Gastroesophageal sphincter (tissue), 4 donors: ENCODE measurements around the gene PDRG1. TPM values are rescaled to one million over a fixed set of nuclear protein-coding genes. Genes with fewer than 3 reads are reported as not detected.
"Not testable (repeated sequence)": the region's sequence is repeated elsewhere in the genome, so short reads cannot be mapped to it uniquely, and the experiment has no call there.

Experiments used
- ATAC-seq: fragments of 150-250 bp; one replicate; pipeline ENCODE4 v1.9.1; 2016; ENCODE audit warnings: mild to moderate bottlenecking, moderate library complexity
- H3K27ac ChIP-seq, 4 donors: fragments of 200-600 bp; sonication (generic) in 3 of 4; 1 replicate in 3 of 4; 2 replicates in 1 of 4; pipeline ENCODE4 v1.5.1; 2016 to 2019
- H3K27me3 ChIP-seq: fragments of 200-600 bp; sonication (generic); one replicate; pipeline ENCODE4 v1.5.1; 2019
- H3K36me3 ChIP-seq, 2 donors: fragments of 200-600 bp; sonication (generic); one replicate each; pipeline ENCODE4 v1.5.1; 2019; ENCODE audit warnings: control low read depth in 1 of 2
- H3K4me1 ChIP-seq, 3 donors: fragments of 200-600 bp; sonication (generic); 1 replicate in 2 of 3; 2 replicates in 1 of 3; pipeline ENCODE4 v1.5.1; 2016 to 2019; ENCODE audit warnings: control low read depth in 2 of 3
- H3K4me3 ChIP-seq, 2 donors: fragments of 200-600 bp; sonication (generic); one replicate each; pipeline ENCODE4 v1.5.1; 2019; ENCODE audit warnings: mild to moderate bottlenecking in 1 of 2, moderate library complexity in 1 of 2
- H3K9me3 ChIP-seq, 3 donors: fragments of 200-600 bp; sonication (generic); one replicate each; pipeline ENCODE4 v1.5.1; 2017 to 2019; ENCODE audit warnings: control low read depth in 2 of 3
- CTCF ChIP-seq, 4 experiments: fragments of 200-600 bp in 2 of 4; fragments of 450-650 bp in 2 of 4; sonication (generic) in 1 of 4; IDR thresholded peaks; one replicate each; pipeline ENCODE4 v1.5.1; 2017 to 2019; ENCODE audit warnings: antibody characterized with exemption in 4 of 4, mild to moderate bottlenecking in 2 of 4, moderate library complexity in 2 of 4
- EP300 ChIP-seq: sonication (generic); formaldehyde crosslinking; IDR thresholded peaks from one replicate; pipeline ENCODE4 v1.6.1; 2017; ENCODE audit warnings: antibody characterized with exemption, mild to moderate bottlenecking
- POLR2A ChIP-seq, 2 donors: fragments of 450-650 bp; IDR thresholded peaks; one replicate each; pipeline ENCODE4 v1.6.1; 2017; ENCODE audit warnings: antibody characterized with exemption in 2 of 2, mild to moderate bottlenecking in 2 of 2, moderate library complexity in 1 of 2
- POLR2AphosphoS5 ChIP-seq: sonication (generic); formaldehyde crosslinking; IDR thresholded peaks from one replicate; pipeline ENCODE4 v1.6.1; 2017; ENCODE audit warnings: antibody characterized with exemption
- WGBS, 2 donors: methylation state at CpG; one replicate each; pipeline ENCODE4 v1.1.5; 2018; ENCODE audit warnings: low coverage in 1 of 2; 5-methylcytosine and 5-hydroxymethylcytosine counted together
- total RNA-seq, 4 donors: library from RNA; depleted of rRNA; stranded (reverse); fragments of >200 nt; gene quantifications; one replicate each; pipeline ENCODE4 v1.1.0, GENCODE V29; 2016

The PDRG1 gene
- total RNA-seq, 4 donors from 2014 or later, result 10.5 to 11.2 (median 11.0) TPM

- TF ChIP-seq POLR2AphosphoS5 (no peak), EP300 (no peak), CTCF (IDR thresholded peaks at IDR 0.05) (no peak), POLR2A (IDR thresholded peaks at IDR 0.05) (no peak)
- no peak overlapping the region for H3K4me3 ChIP-seq
- H3K9me3 ChIP-seq, result no peaks in the 10 kb centered on the region
- 76 to 92% methylated on average over 4 of the region's 4 CpGs for WGBS, 2 donors
- no peak for ATAC-seq
- no peaks in the 10 kb centered on the region for H3K4me1 ChIP-seq
- H3K27ac ChIP-seq, result no peak overlapping the region
- peaks cover 71% of the 10 kb centered on the region for H3K27me3 ChIP-seq
- H3K36me3 ChIP-seq, result no peaks in the 10 kb centered on the region
Measured at GRCh38 chr20:31922588-31922987, 29.3 kb downstream of the PDRG1 start.

GRCh38 chr20:31922181-31922580 lies 29.7 kb downstream of the PDRG1 start:
- Histone ChIP-seq H3K27ac (no peak overlapping the region), H3K4me3 (no peak overlapping the region), H3K4me1 (no peaks in the 10 kb centered on the region), H3K36me3 (no peaks in the 10 kb centered on the region), H3K9me3 (no peaks in the 10 kb centered on the region), H3K27me3 (peaks cover 69% of the 10 kb centered on the region)
- no peak for ATAC-seq
- 65 to 74% methylated on average over 4 of the region's 4 CpGs for WGBS, 2 donors
- TF ChIP-seq CTCF (IDR thresholded peaks at IDR 0.05), result no peak
- TF ChIP-seq POLR2AphosphoS5, result no peak

GRCh38 chr20:31921480-31921879 lies 30.4 kb downstream of the PDRG1 start:
- H3K4me3 ChIP-seq, H3K27ac ChIP-seq, H3K4me1 ChIP-seq, H3K36me3 ChIP-seq, H3K9me3 ChIP-seq, ATAC-seq: not testable (repeated sequence)
- peaks cover 62% of the 10 kb centered on the region for H3K27me3 ChIP-seq
- WGBS, 2 donors, result 86 to 87% methylated on average over 5 of the region's 5 CpGs

- WGBS, 2 donors, result no CpG with 5 or more reads among the region's 11 CpGs
Measured at GRCh38 chr20:31920275-31920855, 31.5 kb downstream of the PDRG1 start.

GRCh38 chr20:31919410-31920155 lies 32.3 kb downstream of the PDRG1 start:
- Histone ChIP-seq H3K36me3 (no peaks in the 10 kb centered on the region), H3K27ac (no peak overlapping the region), H3K9me3 (no peaks in the 10 kb centered on the region), H3K4me3 (no peak overlapping the region), H3K4me1 (no peaks in the 10 kb centered on the region), H3K27me3 (peaks cover 45% of the 10 kb centered on the region)
- 32 to 33% methylated on average over 3 to 4 of the region's 6 CpGs for WGBS, 2 donors
- no peak for TF ChIP-seq CTCF (IDR thresholded peaks at IDR 0.05)
- TF ChIP-seq POLR2A (IDR thresholded peaks at IDR 0.05), result no peak
- no peak for ATAC-seq

More at GRCh38 chr20:31920275-31920855, 31.5 kb downstream of the PDRG1 start:
- TF ChIP-seq POLR2A (IDR thresholded peaks at IDR 0.05), result no peak
- TF ChIP-seq CTCF (IDR thresholded peaks at IDR 0.05), result no peak
- TF ChIP-seq POLR2AphosphoS5, result no peak
- TF ChIP-seq EP300, result no peak
- H3K36me3 ChIP-seq, result no peaks in the 10 kb centered on the region
- ATAC-seq, result no peak
- H3K4me1 ChIP-seq, result no peaks in the 10 kb centered on the region
- H3K27ac ChIP-seq, result no peak overlapping the region
- no peaks in the 10 kb centered on the region for H3K9me3 ChIP-seq
- H3K4me3 ChIP-seq, result no peak overlapping the region
- H3K27me3 ChIP-seq, result peaks cover 53% of the 10 kb centered on the region
